HEK293 (cell line): ENCODE data around the gene PGA5.
"Not testable (repeated sequence)": the region's sequence is repeated elsewhere in the genome, so short reads cannot be mapped to it uniquely, and the experiment has no call there.

ENCODE experiments used
- CTCF ChIP-seq: fragments of 450-650 bp; formaldehyde crosslinking; IDR thresholded peaks from 2 replicates; pipeline ENCODE4 v1.5.1; 2016; ENCODE audit warnings: missing biosample characterization, missing genetic modification characterization
- PBX3 ChIP-seq: sonication (generic); formaldehyde crosslinking; IDR thresholded peaks from 2 replicates; pipeline ENCODE4 v1.8.1; 2022; ENCODE audit warnings: mild to moderate bottlenecking, moderate library complexity, missing genetic modification reagents
- RBAK ChIP-seq: fragments of 450-650 bp; formaldehyde crosslinking; IDR thresholded peaks from 2 replicates; pipeline ENCODE4 v1.5.1; 2016; ENCODE audit warnings: missing biosample characterization, missing genetic modification characterization
- SETDB1 ChIP-seq: IDR thresholded peaks from one replicate; pipeline ENCODE4 v1.6.1; 2017; ENCODE audit warnings: mild to moderate bottlenecking, low read length, moderate library complexity, mixed read lengths; ENCODE audit not compliant: insufficient read length
- YY1 ChIP-seq: fragments of 450-650 bp; formaldehyde crosslinking; IDR thresholded peaks from 2 replicates; pipeline ENCODE4 v1.5.1; 2018; ENCODE audit warnings: missing biosample characterization, missing genetic modification characterization
- ZNF138 ChIP-seq: fragments of 450-650 bp; formaldehyde crosslinking; IDR thresholded peaks from 2 replicates; pipeline ENCODE4 v1.5.1; 2016; ENCODE audit warnings: missing biosample characterization, missing genetic modification characterization, borderline replicate concordance
- ZNF785 ChIP-seq: fragments of 450-650 bp; formaldehyde crosslinking; IDR thresholded peaks from 2 replicates; pipeline ENCODE4 v1.5.1; 2016; ENCODE audit warnings: missing biosample characterization, missing genetic modification characterization
- ZNF792 ChIP-seq: fragments of 450-650 bp; formaldehyde crosslinking; IDR thresholded peaks from 2 replicates; pipeline ENCODE4 v1.5.1; 2016; ENCODE audit warnings: missing biosample characterization, missing genetic modification characterization
- TF ChIP-seq, protein P1 (sequence below): fragments of 450-650 bp; IDR thresholded peaks from 2 replicates; pipeline ENCODE4 v1.5.1; 2018; ENCODE audit warnings: missing biosample characterization, mild to moderate bottlenecking, missing genetic modification characterization
- TF ChIP-seq, protein P2 (sequence below): fragments of 450-650 bp; formaldehyde crosslinking; IDR thresholded peaks from 2 replicates; pipeline ENCODE4 v1.5.1; 2016; ENCODE audit warnings: missing biosample characterization, missing genetic modification characterization

GRCh38 chr11:61248071-61248470 lies 7.1 kb downstream of the PGA5 start:
- TF ChIP-seq RBAK; ZNF792 (tag by site-specific recombination); SETDB1; ZNF785 (tag by site-specific recombination); CTCF (tag by site-specific recombination); PBX3; YY1 (tag by site-specific recombination); ZNF138 (tag by site-specific recombination): not testable (repeated sequence)
- TF ChIP-seq, protein P1, sequence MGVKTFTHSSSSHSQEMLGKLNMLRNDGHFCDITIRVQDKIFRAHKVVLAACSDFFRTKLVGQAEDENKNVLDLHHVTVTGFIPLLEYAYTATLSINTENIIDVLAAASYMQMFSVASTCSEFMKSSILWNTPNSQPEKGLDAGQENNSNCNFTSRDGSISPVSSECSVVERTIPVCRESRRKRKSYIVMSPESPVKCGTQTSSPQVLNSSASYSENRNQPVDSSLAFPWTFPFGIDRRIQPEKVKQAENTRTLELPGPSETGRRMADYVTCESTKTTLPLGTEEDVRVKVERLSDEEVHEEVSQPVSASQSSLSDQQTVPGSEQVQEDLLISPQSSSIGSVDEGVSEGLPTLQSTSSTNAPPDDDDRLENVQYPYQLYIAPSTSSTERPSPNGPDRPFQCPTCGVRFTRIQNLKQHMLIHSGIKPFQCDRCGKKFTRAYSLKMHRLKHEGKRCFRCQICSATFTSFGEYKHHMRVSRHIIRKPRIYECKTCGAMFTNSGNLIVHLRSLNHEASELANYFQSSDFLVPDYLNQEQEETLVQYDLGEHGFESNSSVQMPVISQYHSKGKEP (tag by site-specific recombination) = not testable (repeated sequence)
- TF ChIP-seq, protein P2, sequence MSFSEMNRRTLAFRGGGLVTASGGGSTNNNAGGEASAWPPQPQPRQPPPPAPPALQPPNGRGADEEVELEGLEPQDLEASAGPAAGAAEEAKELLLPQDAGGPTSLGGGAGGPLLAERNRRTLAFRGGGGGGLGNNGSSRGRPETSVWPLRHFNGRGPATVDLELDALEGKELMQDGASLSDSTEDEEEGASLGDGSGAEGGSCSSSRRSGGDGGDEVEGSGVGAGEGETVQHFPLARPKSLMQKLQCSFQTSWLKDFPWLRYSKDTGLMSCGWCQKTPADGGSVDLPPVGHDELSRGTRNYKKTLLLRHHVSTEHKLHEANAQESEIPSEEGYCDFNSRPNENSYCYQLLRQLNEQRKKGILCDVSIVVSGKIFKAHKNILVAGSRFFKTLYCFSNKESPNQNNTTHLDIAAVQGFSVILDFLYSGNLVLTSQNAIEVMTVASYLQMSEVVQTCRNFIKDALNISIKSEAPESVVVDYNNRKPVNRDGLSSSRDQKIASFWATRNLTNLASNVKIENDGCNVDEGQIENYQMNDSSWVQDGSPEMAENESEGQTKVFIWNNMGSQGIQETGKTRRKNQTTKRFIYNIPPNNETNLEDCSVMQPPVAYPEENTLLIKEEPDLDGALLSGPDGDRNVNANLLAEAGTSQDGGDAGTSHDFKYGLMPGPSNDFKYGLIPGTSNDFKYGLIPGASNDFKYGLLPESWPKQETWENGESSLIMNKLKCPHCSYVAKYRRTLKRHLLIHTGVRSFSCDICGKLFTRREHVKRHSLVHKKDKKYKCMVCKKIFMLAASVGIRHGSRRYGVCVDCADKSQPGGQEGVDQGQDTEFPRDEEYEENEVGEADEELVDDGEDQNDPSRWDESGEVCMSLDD = not testable (repeated sequence)
